ENCODE measurements around the gene PRKCA. TPM values are rescaled to one million over a fixed set of nuclear protein-coding genes. Genes with fewer than 3 reads are reported as not detected.

PRKCA gene
- total and polyA plus RNA-seq, 4 donors = 3.0 to 14.1 (median 5.4) TPM

DNA sequence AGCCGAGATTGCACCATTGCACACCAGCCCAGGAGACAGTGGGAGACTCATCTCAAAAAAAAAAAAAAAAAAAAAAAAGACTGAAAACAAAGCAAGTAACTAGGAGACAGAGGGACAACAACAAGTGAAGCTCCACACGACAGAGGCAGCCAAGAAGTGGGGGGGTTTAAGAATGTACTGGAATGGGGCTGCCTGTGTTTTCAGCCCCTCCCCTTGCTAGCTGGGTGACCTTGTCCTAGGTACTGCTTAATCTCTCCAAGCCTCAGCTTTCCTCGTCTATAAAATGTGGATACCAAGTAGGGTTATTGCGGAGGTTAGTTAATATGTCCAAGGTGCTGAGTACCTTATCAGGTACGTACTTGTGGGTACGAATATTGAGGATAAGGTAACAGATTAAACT, 368.7 kb downstream of the PRKCA start:
- Histone ChIP-seq H3K9ac (ENCODE audit: low read depth in 1 of 2, low read length in 2 of 2) (no peak overlapping the region), H3K27me3 (ENCODE audit: control insufficient read depth in 4 of 4, insufficient read depth in 4 of 4, low read length in 3 of 4) (no peaks in the 10 kb centered on the region), H3K9me3 (ENCODE audit: control insufficient read depth in 4 of 4, low read length in 3 of 4) (no peaks in the 10 kb centered on the region), H3K36me3 (ENCODE audit: control insufficient read depth in 4 of 4, insufficient read depth in 3 of 4, low read depth in 1 of 4, low read length in 3 of 4) (no peaks in the 10 kb centered on the region), H3K27ac (ENCODE audit: low read depth in 1 of 2, low read length in 2 of 2) (no peak overlapping the region), H3K4me1 (ENCODE audit: control insufficient read depth in 4 of 4, insufficient read depth in 4 of 4, low read length in 3 of 4) (no peaks in the 10 kb centered on the region), H3K4me3 (ENCODE audit: low read depth in 1 of 3, low read length in 3 of 3) (no peak overlapping the region)
- WGBS = 90% methylated on average over 6 of the region's 6 CpGs
- no peak for TF ChIP-seq RXRA (IDR thresholded peaks at IDR 0.05)
- no peak for DNase-seq (ENCODE audit: low spot score)

GRCh38 chr17:66673668-66674276, 371.4 kb downstream of the PRKCA start:
- Histone ChIP-seq H3K4me1 (ENCODE audit: control insufficient read depth in 4 of 4, insufficient read depth in 4 of 4, low read length in 3 of 4) (no peaks in the 10 kb centered on the region), H3K4me3 (ENCODE audit: low read depth in 1 of 3, low read length in 3 of 3) (no peak overlapping the region), H3K9ac (ENCODE audit: low read depth in 1 of 2, low read length in 2 of 2) (peak overlapping the region in 1 of 2 donors; percentile 29), H3K27ac (ENCODE audit: low read depth in 1 of 2, low read length in 2 of 2) (peak overlapping the region in 1 of 2 donors; percentile 16), H3K9me3 (ENCODE audit: control insufficient read depth in 4 of 4, low read length in 3 of 4) (no peaks in the 10 kb centered on the region), H3K36me3 (ENCODE audit: control insufficient read depth in 4 of 4, insufficient read depth in 3 of 4, low read depth in 1 of 4, low read length in 3 of 4) (no peaks in the 10 kb centered on the region), H3K27me3 (ENCODE audit: control insufficient read depth in 4 of 4, insufficient read depth in 4 of 4, low read length in 3 of 4) (no peaks in the 10 kb centered on the region)
- TF ChIP-seq HNF4G (IDR thresholded peaks at IDR 0.05) (no peak), RAD21 (IDR thresholded peaks at IDR 0.05) (peak; percentile 83 to 86)
- TF ChIP-seq, protein P1, sequence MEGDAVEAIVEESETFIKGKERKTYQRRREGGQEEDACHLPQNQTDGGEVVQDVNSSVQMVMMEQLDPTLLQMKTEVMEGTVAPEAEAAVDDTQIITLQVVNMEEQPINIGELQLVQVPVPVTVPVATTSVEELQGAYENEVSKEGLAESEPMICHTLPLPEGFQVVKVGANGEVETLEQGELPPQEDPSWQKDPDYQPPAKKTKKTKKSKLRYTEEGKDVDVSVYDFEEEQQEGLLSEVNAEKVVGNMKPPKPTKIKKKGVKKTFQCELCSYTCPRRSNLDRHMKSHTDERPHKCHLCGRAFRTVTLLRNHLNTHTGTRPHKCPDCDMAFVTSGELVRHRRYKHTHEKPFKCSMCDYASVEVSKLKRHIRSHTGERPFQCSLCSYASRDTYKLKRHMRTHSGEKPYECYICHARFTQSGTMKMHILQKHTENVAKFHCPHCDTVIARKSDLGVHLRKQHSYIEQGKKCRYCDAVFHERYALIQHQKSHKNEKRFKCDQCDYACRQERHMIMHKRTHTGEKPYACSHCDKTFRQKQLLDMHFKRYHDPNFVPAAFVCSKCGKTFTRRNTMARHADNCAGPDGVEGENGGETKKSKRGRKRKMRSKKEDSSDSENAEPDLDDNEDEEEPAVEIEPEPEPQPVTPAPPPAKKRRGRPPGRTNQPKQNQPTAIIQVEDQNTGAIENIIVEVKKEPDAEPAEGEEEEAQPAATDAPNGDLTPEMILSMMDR (IDR thresholded peaks at IDR 0.05; ENCODE audit: low read depth, low read length, missing input control) = peak; percentile 52
- no peak for DNase-seq (ENCODE audit: low spot score)
- 58% methylated on average over 8 of the region's 8 CpGs for WGBS

- H3K27ac ChIP-seq (ENCODE audit: low read depth in 1 of 2, low read length in 2 of 2) = no peak overlapping the region
- H3K9ac ChIP-seq (ENCODE audit: low read depth in 1 of 2, low read length in 2 of 2) = no peak overlapping the region
- H3K4me3 ChIP-seq (ENCODE audit: low read depth in 1 of 3, low read length in 3 of 3) = no peak overlapping the region
- no peak for TF ChIP-seq JUND (IDR thresholded peaks at IDR 0.05)
- TF ChIP-seq, protein P2, sequence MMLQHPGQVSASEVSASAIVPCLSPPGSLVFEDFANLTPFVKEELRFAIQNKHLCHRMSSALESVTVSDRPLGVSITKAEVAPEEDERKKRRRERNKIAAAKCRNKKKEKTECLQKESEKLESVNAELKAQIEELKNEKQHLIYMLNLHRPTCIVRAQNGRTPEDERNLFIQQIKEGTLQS (IDR thresholded peaks at IDR 0.05) = no peak
- no peak for TF ChIP-seq SP1 (IDR thresholded peaks at IDR 0.05)
- no peak for TF ChIP-seq HNF4G (IDR thresholded peaks at IDR 0.05)
- TF ChIP-seq TAF1 (conservative IDR thresholded peaks at IDR 0.05) = no peak
- no peak for TF ChIP-seq FOXA2 (IDR thresholded peaks at IDR 0.05)
- no peak for TF ChIP-seq NR2F2 (IDR thresholded peaks at IDR 0.05)
- DNase-seq (ENCODE audit: low spot score) = no peak
- no peaks in the 10 kb centered on the region for H3K36me3 ChIP-seq (ENCODE audit: control insufficient read depth in 4 of 4, insufficient read depth in 3 of 4, low read depth in 1 of 4, low read length in 3 of 4)
- 95% methylated on average over 16 of the region's 16 CpGs for WGBS
- no peaks in the 10 kb centered on the region for H3K27me3 ChIP-seq (ENCODE audit: control insufficient read depth in 4 of 4, insufficient read depth in 4 of 4, low read length in 3 of 4)
- no peaks in the 10 kb centered on the region for H3K9me3 ChIP-seq (ENCODE audit: control insufficient read depth in 4 of 4, low read length in 3 of 4)
- no peaks in the 10 kb centered on the region for H3K4me1 ChIP-seq (ENCODE audit: control insufficient read depth in 4 of 4, insufficient read depth in 4 of 4, low read length in 3 of 4)
These were observed 373.0 kb downstream of the PRKCA start for GRCh38 chr17:66675273-66675990.

- no peak for DNase-seq (ENCODE audit: low spot score)
- Histone ChIP-seq H3K27me3 (ENCODE audit: control insufficient read depth in 4 of 4, insufficient read depth in 4 of 4, low read length in 3 of 4) (no peaks in the 10 kb centered on the region), H3K4me1 (ENCODE audit: control insufficient read depth in 4 of 4, insufficient read depth in 4 of 4, low read length in 3 of 4) (no peaks in the 10 kb centered on the region), H3K27ac (ENCODE audit: low read depth in 1 of 2, low read length in 2 of 2) (no peak overlapping the region), H3K9ac (ENCODE audit: low read depth in 1 of 2, low read length in 2 of 2) (no peak overlapping the region), H3K9me3 (ENCODE audit: control insufficient read depth in 4 of 4, low read length in 3 of 4) (no peaks in the 10 kb centered on the region), H3K36me3 (ENCODE audit: control insufficient read depth in 4 of 4, insufficient read depth in 3 of 4, low read depth in 1 of 4, low read length in 3 of 4) (no peaks in the 10 kb centered on the region), H3K4me3 (ENCODE audit: low read depth in 1 of 3, low read length in 3 of 3) (no peak overlapping the region)
- WGBS = 93% methylated on average over 17 of the region's 17 CpGs
- TF ChIP-seq GABPA (IDR thresholded peaks at IDR 0.05 in 1 of 2, conservative IDR thresholded peaks at IDR 0.05 in 1 of 2) = no peak
- no peak for TF ChIP-seq JUND (IDR thresholded peaks at IDR 0.05)
- TF ChIP-seq HNF4A (conservative IDR thresholded peaks at IDR 0.05) = no peak
- TF ChIP-seq, protein P3, sequence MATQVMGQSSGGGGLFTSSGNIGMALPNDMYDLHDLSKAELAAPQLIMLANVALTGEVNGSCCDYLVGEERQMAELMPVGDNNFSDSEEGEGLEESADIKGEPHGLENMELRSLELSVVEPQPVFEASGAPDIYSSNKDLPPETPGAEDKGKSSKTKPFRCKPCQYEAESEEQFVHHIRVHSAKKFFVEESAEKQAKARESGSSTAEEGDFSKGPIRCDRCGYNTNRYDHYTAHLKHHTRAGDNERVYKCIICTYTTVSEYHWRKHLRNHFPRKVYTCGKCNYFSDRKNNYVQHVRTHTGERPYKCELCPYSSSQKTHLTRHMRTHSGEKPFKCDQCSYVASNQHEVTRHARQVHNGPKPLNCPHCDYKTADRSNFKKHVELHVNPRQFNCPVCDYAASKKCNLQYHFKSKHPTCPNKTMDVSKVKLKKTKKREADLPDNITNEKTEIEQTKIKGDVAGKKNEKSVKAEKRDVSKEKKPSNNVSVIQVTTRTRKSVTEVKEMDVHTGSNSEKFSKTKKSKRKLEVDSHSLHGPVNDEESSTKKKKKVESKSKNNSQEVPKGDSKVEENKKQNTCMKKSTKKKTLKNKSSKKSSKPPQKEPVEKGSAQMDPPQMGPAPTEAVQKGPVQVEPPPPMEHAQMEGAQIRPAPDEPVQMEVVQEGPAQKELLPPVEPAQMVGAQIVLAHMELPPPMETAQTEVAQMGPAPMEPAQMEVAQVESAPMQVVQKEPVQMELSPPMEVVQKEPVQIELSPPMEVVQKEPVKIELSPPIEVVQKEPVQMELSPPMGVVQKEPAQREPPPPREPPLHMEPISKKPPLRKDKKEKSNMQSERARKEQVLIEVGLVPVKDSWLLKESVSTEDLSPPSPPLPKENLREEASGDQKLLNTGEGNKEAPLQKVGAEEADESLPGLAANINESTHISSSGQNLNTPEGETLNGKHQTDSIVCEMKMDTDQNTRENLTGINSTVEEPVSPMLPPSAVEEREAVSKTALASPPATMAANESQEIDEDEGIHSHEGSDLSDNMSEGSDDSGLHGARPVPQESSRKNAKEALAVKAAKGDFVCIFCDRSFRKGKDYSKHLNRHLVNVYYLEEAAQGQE (IDR thresholded peaks at IDR 0.05) = no peak
- TF ChIP-seq, protein P1 (IDR thresholded peaks at IDR 0.05; ENCODE audit: low read depth, low read length, missing input control) = no peak
- no peak for TF ChIP-seq EGR1 (IDR thresholded peaks at IDR 0.05; ENCODE audit: low read depth in 2 of 2)
- TF ChIP-seq FOXA2 (IDR thresholded peaks at IDR 0.05) = no peak
- TF ChIP-seq RXRA (IDR thresholded peaks at IDR 0.05) = no peak
- TF ChIP-seq TAF1 (conservative IDR thresholded peaks at IDR 0.05) = no peak
These were observed 373.6 kb downstream of the PRKCA start for GRCh38 chr17:66675991-66676371.

Measured in liver (tissue), 9 donors.